GM21360 (cell line): ENCODE results near the gene SH3PXD2A.
"Not testable (repeated sequence)": the region's sequence is repeated elsewhere in the genome, so short reads cannot be mapped to it uniquely, and the experiment has no call there.

Experiments used
- ATAC-seq: cut with Tn5 transposase; IDR thresholded peaks from one replicate; pipeline ENCODE4 v1.9.1; 2021; ENCODE audit warnings: mild to moderate bottlenecking, moderate library complexity; ENCODE audit not compliant: unreplicated experiment

The SH3PXD2A gene

GRCh38 chr10:103793429-103793828 is 61.9 kb downstream of the SH3PXD2A start:
- no peak for ATAC-seq

GRCh38 chr10:103792547-103792946 is 62.8 kb downstream of the SH3PXD2A start:
- no peak for ATAC-seq

- ATAC-seq: no peak
Observed at GRCh38 chr10:103791858-103792257, 63.5 kb downstream of the SH3PXD2A start.

GRCh38 chr10:103791291-103791690 is 64.1 kb downstream of the SH3PXD2A start:
- ATAC-seq: no peak

- ATAC-seq: no peak
Observed at GRCh38 chr10:103790580-103790979, 64.8 kb downstream of the SH3PXD2A start.

- no peak for ATAC-seq
Observed at GRCh38 chr10:103789771-103790201, 65.6 kb downstream of the SH3PXD2A start.

GRCh38 chr10:103789161-103789560 is 66.2 kb downstream of the SH3PXD2A start:
- no peak for ATAC-seq

GRCh38 chr10:103787331-103787730 is 68.0 kb downstream of the SH3PXD2A start:
- no peak for ATAC-seq

- ATAC-seq: no peak
Observed at GRCh38 chr10:103786020-103786419, 69.4 kb downstream of the SH3PXD2A start.

- ATAC-seq: no peak
Observed at GRCh38 chr10:103784723-103785418, 70.5 kb downstream of the SH3PXD2A start.

GRCh38 chr10:103784089-103784488 is 71.3 kb downstream of the SH3PXD2A start:
- ATAC-seq: no peak

GRCh38 chr10:103783681-103784080 is 71.7 kb downstream of the SH3PXD2A start:
- no peak for ATAC-seq

GRCh38 chr10:103781329-103782061 is 73.9 kb downstream of the SH3PXD2A start:
- ATAC-seq: no peak

GRCh38 chr10:103780242-103781149 is 74.9 kb downstream of the SH3PXD2A start:
- no peak for ATAC-seq

- ATAC-seq: no peak
Observed at GRCh38 chr10:103778358-103779139, 76.8 kb downstream of the SH3PXD2A start.

GRCh38 chr10:103776878-103777591 is 78.3 kb downstream of the SH3PXD2A start:
- ATAC-seq: no peak

GRCh38 chr10:103775776-103776175 is 79.6 kb downstream of the SH3PXD2A start:
- no peak for ATAC-seq

GRCh38 chr10:103772846-103773245 is 82.5 kb downstream of the SH3PXD2A start:
- ATAC-seq: not testable (repeated sequence)

GRCh38 chr10:103772096-103772845 is 83.1 kb downstream of the SH3PXD2A start:
- peak; percentile 65 for ATAC-seq
